ENCODE data around the gene CBS.
"Not testable (repeated sequence)": the region's sequence is repeated elsewhere in the genome, so short reads cannot be mapped to it uniquely, and the experiment has no call there.

Gene CBS

GRCh38 chr21:43075170-43076022, at the start of gene CBS:
Gene CBS (minus strand): TSS chr21:43075835. CDS start chr21:43072193, 3,642 bp downstream.
- DNase-seq (ENCODE audit: low read depth in 3 of 3), result not testable (repeated sequence)

GRCh38 chr21:43115956-43116355, 40.3 kb upstream of the CBS start:
- not testable (repeated sequence) for DNase-seq (ENCODE audit: low read depth in 3 of 3)

- not testable (repeated sequence) for DNase-seq (ENCODE audit: low read depth in 3 of 3)
These were observed 38.8 kb upstream of the CBS start for GRCh38 chr21:43114483-43114882.

- DNase-seq (ENCODE audit: low read depth in 3 of 3), result not testable (repeated sequence)
These were observed 33.4 kb upstream of the CBS start for GRCh38 chr21:43109006-43109405.

GRCh38 chr21:43108177-43108576, 32.5 kb upstream of the CBS start:
- not testable (repeated sequence) for DNase-seq (ENCODE audit: low read depth in 3 of 3)

GRCh38 chr21:43107794-43108137, 32.1 kb upstream of the CBS start:
- DNase-seq (ENCODE audit: low read depth in 3 of 3), result not testable (repeated sequence)

GRCh38 chr21:43106965-43107793, 31.5 kb upstream of the CBS start, which contains the start of gene U2AF1:
Gene U2AF1 (minus strand): TSS chr21:43107570. CDS start chr21:43107494, 76 bp downstream.
- DNase-seq (ENCODE audit: low read depth in 3 of 3), result peak in 2 of 3 donors; percentile 23 to 68

- not testable (repeated sequence) for DNase-seq (ENCODE audit: low read depth in 3 of 3)
These were observed 29.0 kb upstream of the CBS start for GRCh38 chr21:43104642-43105041.

- DNase-seq (ENCODE audit: low read depth in 3 of 3), result not testable (repeated sequence)
These were observed 26.6 kb upstream of the CBS start for GRCh38 chr21:43102281-43102680.

GRCh38 chr21:43101676-43102075, 26.0 kb upstream of the CBS start:
- not testable (repeated sequence) for DNase-seq (ENCODE audit: low read depth in 3 of 3)

GRCh38 chr21:43101000-43101399, 25.4 kb upstream of the CBS start:
- not testable (repeated sequence) for DNase-seq (ENCODE audit: low read depth in 3 of 3)

- not testable (repeated sequence) for DNase-seq (ENCODE audit: low read depth in 3 of 3)
These were observed 16.5 kb upstream of the CBS start for GRCh38 chr21:43091979-43092614.

- not testable (repeated sequence) for DNase-seq (ENCODE audit: low read depth in 3 of 3)
These were observed 15.3 kb upstream of the CBS start for GRCh38 chr21:43090947-43091346.

- not testable (repeated sequence) for DNase-seq (ENCODE audit: low read depth in 3 of 3)
These were observed 13.8 kb upstream of the CBS start for GRCh38 chr21:43089463-43089862.

GRCh38 chr21:43082587-43083300, 7.1 kb upstream of the CBS start:
- not testable (repeated sequence) for DNase-seq (ENCODE audit: low read depth in 3 of 3)

- not testable (repeated sequence) for DNase-seq (ENCODE audit: low read depth in 3 of 3)
These were observed 1.0 kb upstream of the CBS start for GRCh38 chr21:43076643-43077042.

GRCh38 chr21:43076023-43076637, 495 bp upstream of the CBS start:
- DNase-seq (ENCODE audit: low read depth in 3 of 3), result not testable (repeated sequence)

GRCh38 chr21:43074401-43075169, 1.1 kb downstream of the CBS start:
- DNase-seq (ENCODE audit: low read depth in 3 of 3), result not testable (repeated sequence)

- DNase-seq (ENCODE audit: low read depth in 3 of 3), result not testable (repeated sequence)
These were observed 2.9 kb downstream of the CBS start for GRCh38 chr21:43072742-43073141.

- DNase-seq (ENCODE audit: low read depth in 3 of 3), result not testable (repeated sequence)
These were observed 6.0 kb downstream of the CBS start for GRCh38 chr21:43069682-43070081.

Measured in stimulated activated CD4-positive, alpha-beta T cell treated with anti-CD3 and anti-CD28 coated beads, TNF-alpha, amount 100 ng/mL, for 48 hours (primary cell).